NCI-H1436 (cell line): ENCODE measurements around the gene PITHD1.
"Not testable (repeated sequence)": the region's sequence is repeated elsewhere in the genome, so short reads cannot be mapped to it uniquely, and the experiment has no call there.

Experiments
- DNase-seq: peaks from one replicate; lab custom pipeline; 2025; lab: John Stamatoyannopoulos, UW

The PITHD1 gene

DNA sequence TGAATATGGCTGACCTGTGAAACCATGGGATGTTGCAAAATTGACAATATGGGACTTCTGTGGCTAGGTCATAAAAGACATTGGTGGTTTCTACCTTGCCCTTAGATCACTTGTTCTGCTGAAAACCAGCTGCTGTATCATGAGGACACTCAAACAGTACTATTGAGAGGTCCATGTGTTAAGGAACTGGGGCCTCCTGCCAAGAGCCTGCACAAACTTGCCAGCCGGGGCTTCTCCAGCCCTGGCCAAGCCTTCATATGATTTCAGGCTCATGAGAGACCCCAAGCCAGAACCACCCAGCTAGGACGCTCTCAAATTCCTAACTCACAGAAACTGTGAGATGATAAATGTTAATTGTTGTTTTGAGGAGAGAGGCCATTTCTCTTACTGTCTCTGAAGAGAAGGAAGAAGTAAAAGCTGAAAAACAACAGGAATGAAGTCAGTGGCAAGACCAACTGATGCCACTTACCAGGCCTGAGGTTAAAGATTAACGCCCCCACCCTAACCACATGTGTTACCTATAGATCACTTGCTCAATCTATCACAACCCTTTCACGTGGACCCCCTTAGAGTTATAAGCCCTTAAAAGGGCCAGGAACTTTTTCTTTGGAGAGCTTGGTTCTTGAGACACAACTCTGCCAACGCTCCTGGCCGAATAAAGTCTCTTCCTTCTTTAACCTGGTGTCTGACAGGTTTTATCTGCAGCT, 3.9 kb upstream of the PITHD1 start:
- DNase-seq: no peak

DNA sequence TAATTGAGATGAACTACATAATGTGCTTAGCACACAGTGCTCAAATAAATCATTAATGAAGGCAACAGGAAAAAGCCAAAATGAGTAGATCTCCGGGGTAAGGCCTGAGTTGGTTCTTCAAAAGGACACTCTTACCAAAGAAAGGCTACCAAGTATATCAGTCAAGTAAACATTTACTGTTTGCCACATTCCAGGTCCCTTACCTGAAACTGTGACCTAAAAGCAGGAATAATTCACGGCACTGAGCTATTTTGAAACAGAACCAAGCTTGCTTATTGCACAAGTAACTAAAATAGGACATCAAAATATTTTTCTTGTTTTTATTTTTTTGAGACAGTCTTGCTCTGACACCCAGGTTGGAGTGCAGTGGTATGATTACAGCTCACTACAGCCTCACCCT, 2.0 kb upstream of the PITHD1 start:
- no peak for DNase-seq

- DNase-seq: no peak
Observed at GRCh38 chr1:23779826-23780371, 1.7 kb downstream of the PITHD1 start.

- not testable (repeated sequence) for DNase-seq
Observed at GRCh38 chr1:23783141-23783540, 4.9 kb downstream of the PITHD1 start.

DNA sequence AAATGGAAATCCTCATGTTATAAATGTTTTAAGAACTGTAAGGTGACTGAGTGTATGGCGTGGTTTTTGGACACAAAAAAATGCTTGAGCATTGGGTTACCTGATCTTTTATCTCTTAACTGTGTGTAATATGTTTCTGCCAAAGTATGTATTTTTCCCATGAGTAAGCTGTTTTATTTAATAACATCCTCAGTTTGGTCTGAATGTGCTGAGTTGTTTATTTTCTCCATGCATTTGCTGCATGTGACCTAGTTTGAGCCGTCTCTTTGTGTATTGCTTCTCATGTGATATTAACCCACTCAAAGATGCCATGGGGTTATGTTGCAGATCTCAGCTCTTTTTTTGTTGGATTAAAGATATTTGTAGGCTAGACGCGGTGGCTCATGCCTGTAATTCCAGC, 6.6 kb downstream of the PITHD1 start:
- DNase-seq: no peak

- no peak for DNase-seq
Observed at GRCh38 chr1:23787701-23788100, 9.5 kb downstream of the PITHD1 start.

DNA sequence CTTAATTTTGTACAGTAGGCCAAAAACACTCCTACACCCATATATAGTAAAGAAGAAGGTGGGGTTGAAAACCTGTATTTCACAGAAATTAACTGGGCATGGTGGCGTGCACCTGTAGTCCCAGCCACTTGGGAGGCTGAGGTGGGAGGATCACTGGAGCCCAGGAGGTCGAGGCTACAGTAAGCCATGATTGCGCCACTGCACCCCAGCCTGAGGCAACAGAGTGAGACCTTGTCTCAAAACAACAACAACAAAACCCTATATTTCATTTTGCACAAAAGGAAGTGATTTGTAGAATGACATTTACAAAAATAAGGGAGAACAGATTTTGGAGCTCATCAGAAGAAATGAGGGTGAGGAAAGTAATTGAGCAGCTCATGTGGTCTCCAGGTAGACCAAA, 10.5 kb downstream of the PITHD1 start:
- no peak for DNase-seq

DNA sequence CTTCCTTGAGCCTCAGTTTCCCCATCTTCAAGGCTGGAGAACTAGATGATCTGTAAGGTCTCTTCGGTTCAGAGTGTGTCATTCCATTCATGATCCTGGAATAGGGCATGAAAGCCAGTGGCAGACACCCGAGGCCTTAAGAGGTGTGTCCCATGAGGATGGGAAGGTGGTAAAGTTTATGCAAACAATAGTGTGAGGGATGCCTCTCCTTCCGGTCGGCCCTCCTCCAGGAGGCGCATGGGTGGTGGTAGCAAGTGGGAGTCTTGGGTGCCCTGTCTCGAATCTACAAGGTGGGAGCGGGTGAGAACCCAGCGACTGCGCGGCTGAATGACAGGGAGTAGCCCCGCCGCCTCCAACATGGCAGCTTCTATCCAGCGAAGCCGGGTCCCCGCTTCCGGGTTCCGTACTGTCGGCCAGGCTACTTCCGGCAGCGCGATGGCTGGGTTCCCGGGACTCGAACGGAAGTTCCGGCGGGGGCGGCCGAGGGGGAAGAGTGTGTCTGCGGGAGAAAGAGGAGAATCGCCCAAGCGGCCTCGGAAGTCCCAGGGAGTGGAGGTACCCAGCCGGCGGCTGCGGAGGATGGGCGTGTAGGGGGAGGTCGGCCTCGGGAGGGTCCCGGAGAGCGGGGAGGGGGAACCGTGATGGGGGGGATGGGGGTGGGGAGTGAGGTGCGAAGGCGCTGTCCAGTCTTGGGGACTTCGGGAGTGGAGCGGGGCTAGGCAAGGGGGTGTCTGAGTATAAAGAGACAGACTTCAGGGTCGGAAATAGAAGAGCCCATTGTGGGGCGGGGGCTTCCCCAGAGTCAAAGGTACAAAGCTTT, 12.7 kb downstream of the PITHD1 start, which contains the start of gene LYPLA2:
TSS of gene LYPLA2 (plus strand) at position 450 of the 820 bp plus-strand sequence. CDS start 1,538 bp downstream, outside the sequence.
- DNase-seq: peak; percentile 90

DNA sequence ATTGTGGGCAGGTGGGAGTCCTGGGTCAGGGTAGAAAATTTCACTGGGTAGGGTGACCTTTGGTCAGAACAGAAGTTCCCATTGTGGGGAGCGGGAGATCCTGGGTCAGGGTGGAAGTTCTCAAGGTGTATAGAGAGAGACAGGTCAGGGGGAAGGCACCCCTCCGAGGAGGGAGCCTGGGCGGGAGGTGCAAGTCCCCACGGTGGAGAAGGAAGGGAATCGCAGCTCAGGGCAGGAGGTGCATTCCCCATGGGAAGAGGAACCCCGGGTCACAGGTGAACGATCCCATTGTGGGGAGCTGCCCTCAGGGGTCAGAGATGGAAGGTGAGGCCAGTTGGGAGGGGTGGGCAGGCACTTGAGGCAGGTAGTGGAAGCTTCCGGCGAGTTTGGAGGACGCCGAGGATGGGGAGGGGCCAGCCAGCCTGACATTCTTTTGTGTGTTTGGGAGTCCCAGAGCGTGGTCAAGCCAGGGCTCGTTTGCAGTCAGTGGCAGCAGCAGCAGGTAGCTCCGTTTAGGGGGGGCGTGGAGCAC, 13.4 kb downstream of the PITHD1 start:
- no peak for DNase-seq

GRCh38 chr1:23792151-23792945, 14.1 kb downstream of the PITHD1 start:
- DNase-seq: no peak

DNA sequence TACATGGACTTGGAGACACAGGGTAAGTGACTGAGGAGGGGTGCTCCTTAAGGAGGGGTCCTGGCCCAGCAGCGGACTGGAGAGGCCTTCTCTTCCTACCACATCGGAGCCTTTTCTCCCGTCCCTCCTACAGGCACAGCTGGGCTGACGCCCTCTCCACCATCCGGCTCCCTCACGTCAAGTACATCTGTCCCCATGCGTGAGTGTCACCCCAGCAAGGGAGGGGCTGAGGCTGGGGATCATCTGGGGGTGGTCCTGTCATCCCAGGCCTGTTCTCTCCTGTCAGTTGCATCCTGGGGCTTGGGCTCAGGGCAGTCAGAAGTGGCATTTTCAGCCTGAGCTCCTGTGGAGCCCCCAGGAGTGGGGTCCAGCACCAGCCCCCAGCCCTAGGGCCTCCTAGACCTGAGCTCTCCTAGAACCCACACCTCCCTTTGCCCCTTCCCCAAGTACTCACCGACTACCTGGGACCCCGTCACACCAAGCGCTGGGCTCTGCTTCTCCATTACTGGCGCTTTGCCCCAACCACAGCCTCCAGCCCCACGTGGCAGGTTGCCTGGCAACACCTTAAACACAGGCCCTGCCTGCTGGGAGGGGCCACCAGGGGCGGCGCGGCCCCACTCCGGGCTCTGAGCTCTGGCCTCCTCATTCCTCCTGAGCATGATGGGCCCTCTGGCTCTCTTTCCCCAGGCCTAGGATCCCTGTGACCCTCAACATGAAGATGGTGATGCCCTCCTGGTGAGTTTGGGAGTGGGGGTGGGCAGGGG, 15.0 kb downstream of the PITHD1 start:
- no peak for DNase-seq

GRCh38 chr1:23793861-23794731, 15.9 kb downstream of the PITHD1 start:
- DNase-seq: no peak

DNA sequence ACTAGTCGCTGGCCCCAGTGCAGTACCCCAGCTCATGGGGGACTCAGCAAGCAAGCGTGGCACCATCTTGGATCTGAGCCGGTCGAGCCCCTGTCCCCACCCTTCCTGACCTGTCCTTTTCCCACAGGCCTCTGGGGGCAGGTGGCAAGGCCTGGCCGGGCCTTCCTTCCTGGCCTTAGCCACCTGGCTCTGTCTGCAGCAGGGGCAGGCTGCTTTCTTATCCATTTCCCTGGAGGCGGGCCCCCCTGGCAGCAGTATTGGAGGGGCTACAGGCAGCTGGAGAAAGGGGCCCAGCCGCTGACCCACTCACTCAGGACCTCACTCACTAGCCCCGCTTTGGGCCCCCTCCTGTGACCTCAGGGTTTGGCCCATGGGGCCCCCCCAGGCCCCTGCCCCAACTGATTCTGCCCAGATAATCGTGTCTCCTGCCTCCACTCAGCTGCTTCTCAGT, 16.5 kb downstream of the PITHD1 start:
- DNase-seq: not testable (repeated sequence)

DNA sequence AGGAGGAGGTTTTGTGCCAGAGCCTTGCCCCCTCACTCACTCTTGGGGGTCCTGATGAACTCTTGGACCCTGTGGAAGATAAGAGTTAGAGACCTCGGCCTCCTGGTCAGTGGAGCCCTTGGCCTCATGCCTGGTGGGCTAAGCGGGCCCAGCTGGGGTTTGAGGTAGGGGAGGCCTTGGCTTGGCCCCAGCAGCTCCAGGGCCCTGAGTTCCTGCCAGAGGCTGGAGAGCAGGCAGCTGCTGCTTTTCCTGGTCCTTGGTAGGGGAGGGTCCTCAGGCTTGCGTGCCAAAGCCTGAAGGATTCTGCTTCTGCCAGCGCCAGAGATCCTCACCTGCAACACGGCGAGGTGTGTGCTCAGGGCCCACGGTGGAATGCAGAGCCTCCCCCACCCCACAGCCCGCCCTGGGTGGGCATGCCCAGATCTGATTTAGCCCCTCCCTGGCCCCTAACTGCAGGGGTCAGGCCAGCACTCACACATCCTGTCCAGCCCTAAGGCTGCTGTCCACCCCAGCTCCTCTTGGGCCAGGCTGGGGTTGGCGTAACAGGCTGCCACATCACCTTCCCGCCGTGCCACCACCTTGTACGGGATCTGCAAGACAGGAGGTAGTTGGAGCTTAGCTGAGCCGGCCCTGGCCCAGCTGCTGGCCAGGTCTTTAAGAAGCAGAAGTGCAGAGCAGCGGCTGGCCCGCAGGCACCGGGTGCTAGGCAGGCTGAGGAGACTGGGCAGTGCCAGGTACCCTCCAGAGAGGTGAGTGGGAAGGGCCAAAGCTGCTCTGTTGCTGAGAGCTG, 17.7 kb downstream of the PITHD1 start:
- DNase-seq: no peak

GRCh38 chr1:23796466-23797271, 18.5 kb downstream of the PITHD1 start:
- no peak for DNase-seq

DNA sequence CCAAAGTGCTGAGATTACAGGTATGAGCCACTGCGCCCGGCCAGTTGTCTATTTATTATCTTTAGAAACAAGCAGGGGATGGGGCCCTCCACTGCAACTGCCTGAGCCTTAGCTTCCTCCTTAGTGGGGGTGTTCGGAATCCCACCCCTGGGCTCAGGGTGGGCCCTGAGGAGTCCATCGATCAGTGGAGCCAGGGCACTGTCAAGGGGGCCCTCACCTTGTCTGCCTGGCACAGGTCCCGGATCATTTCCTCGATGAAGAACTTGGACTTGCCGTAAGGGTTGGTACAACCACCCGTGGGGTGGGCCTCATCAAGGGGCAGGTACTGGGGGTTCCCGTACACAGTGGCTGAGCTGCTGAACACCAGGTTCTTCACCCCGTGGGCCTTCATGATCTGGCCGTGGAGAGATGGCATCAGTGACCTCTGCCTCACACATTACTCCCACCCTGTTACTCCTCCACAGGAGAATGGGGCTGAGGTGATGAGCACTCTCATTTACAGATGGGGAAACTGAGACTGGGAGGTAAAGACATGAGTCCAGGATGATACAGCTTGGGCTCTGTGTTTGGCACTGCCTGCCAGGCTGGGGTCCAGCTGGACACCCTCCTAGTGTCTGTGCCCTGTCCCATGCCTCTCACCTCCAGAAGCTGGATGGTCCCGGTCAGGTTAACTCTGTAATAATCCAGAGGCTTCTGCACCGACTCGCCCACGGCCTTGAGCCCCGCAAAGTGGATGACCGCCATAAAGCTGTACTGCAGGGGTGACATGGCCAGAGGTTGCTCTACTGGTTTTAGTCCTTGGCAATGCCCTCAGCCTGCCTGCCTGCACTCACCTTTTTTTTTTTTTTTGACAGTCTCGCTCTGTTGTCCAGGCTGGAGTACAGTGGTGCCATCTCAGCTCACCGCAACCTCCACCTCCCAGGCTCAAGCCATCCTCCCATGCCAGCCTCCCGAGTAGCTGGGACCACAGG, 19.5 kb downstream of the PITHD1 start:
- no peak for DNase-seq

- DNase-seq: no peak
Observed at GRCh38 chr1:23798662-23799142, 20.5 kb downstream of the PITHD1 start.
